Measurements from ENCODE around the gene IFITM10.

IFITM10 gene
- total RNA-seq = 0.14 to 11.1 (median 3.1) reads per million in 17 experiments

DNA sequence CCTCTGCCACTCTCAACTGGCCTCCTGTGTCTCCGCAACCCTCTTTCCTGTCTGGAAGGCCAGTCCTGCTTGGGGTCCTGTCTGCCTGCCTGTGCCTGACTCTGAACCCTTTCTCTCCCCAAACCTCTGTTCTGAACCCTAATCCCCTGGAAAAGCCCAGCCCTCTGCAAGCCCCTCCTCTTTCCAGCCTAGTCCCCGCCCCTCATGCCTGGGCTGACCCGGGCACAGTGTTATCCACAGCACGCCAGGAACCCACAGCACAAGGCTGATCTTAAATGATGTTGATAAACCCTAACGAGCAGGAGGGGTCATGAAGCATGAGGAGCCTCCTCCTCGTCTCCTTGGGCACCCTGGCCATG lies at the start of gene IFITM10:
Gene IFITM10, minus strand, starts transcription at position 115 of the 359 bp plus-strand sequence. CDS start 153 bp downstream, outside the sequence.
- DNase-seq = peak; percentile 54 to 74 (median 62)

- no peak for DNase-seq
These were observed 47.2 kb upstream of the IFITM10 start for GRCh38 chr11:1797391-1798125.

DNA sequence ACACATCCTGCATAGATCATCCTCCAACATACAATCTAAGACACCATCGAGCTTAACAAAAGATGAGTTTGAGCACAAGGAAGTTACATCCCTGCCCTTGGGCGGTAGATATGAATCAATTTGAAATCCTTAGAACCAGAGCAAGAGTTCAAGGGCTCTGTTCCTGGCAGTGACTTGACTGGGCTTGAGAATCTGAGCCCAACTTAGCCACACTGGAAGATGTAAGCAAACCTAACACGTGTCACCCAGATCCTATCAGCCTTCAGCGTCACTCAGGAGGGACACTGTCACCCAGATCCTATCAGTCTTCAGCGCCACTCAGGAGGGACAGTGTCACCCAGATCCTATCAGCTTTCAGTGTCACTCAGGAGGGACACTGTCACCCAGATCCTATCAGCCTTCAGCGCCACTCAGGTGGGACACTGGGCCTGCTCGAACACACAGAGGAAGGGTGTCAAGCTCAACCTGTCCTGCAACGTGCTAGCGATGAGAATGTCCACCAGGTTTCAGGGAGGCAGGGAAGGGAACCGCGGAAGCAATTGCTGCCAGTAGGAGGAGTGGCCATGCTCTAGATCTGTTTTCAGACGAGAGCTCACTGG lies 46.1 kb upstream of the IFITM10 start:
- no peak for DNase-seq

- no peak for DNase-seq
These were observed 42.7 kb upstream of the IFITM10 start for GRCh38 chr11:1793081-1793480.

- DNase-seq = peak in 3 of 4 experiments; percentile 29 to 43 (median 42)
These were observed 42.1 kb upstream of the IFITM10 start for GRCh38 chr11:1792461-1792860.

GRCh38 chr11:1791912-1792311 lies 41.5 kb upstream of the IFITM10 start:
- DNase-seq = no peak

DNA sequence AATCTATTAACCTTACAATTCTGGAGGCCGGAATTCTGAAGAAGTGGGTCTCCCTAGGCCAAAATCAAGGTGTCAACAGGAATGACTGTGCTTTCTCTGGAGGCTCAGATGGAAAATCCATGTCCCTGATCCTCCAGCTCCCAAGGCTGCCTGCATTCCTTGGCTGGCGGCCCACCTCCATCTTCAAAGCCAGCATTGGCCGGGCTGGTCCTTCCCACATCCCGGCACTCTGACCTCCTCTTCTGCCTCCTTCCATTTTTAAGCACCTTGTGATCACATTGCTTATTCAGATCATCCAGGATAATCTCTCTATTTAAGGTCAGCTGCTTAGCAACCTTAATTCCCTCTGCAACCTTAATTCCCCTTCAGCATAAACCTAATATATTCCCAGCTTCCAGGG lies 36.1 kb upstream of the IFITM10 start:
- DNase-seq = no peak

DNA sequence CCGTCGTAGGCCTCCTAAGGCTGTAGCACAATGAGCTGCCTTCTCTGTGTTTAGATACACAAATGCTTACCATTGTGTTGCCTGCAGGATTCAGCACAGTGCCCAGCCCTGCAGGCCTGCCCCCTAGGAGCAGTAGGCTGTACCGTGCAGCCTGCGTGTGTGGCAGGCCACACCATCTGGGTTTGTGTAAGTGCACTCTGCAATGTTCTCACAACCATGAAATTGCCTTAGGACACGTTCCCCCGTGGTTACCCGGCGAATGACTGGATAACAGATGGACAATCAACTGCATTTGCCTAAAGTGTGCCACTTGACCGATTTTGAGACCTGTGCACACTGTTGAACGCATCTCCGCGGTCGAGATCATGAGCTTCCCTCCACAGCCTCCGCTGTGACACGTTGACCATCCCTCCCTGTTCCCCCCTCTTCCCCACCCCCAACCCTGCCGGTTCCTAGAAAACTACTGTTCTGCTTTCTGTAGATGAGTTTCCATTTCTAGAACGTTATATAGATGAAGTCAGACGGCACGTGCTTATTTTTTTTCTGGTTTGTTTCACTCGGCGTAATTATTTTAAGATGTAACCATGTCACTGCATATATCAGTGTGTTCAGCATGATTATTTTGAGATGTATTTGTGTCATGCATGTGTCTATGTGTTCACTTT lies 35.5 kb upstream of the IFITM10 start:
- peak; percentile 86 to 91 (median 88) for DNase-seq

GRCh38 chr11:1784761-1785650 lies 34.6 kb upstream of the IFITM10 start:
- no peak for DNase-seq

GRCh38 chr11:1783725-1784529 lies 33.5 kb upstream of the IFITM10 start:
- DNase-seq = peak; percentile 23 to 62 (median 46)

- DNase-seq = peak; percentile 86 to 94 (median 89)
These were observed 32.7 kb upstream of the IFITM10 start for GRCh38 chr11:1782831-1783724.

GRCh38 chr11:1782031-1782590 lies 31.7 kb upstream of the IFITM10 start:
- peak; percentile 77 to 92 (median 86) for DNase-seq

GRCh38 chr11:1781593-1781975 lies 31.2 kb upstream of the IFITM10 start:
- DNase-seq = no peak

DNA sequence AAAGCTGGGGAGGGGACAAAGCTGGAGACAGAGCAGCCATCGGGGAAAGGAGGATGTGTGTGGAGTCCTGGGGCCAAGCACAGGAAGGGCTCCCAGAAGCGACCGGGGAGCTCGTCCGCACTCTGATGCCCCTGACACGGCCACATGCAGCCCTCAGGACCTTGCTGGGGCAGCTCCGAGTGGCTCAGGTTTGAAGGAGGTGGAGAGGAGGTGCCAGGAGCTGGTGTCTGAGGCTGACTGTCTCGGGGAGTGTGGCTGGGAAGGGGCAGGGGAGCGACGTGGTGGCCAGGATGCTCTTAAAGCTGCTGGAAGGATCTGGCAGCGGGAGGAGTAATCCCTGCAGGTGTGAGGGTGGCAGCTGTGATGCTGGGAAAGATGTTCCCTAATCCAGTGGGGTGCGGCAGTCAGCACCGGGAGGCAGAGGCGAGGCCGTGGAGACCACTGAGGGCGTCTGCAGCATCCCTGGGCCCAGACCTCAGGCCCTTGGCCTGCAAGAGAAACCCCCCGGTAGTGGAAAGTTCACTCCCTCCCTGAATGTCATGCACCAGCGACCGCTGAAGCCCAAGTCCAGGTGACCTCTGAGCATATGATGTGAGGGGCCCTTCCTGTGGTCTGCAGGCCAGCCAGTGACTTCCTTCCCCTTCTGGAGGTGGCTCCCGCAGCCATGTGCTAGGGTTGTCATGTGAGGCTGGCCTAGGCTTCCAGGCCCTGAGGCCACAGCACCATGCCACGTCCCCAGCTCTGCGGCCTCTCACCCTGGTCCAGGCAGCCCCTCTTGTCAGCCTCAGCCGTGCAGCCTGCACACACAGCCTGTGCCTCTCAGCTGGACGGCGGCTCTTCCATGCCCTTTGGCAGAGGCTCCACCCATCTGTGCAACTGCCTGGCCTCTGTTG lies 30.6 kb upstream of the IFITM10 start:
- peak; percentile 79 to 93 (median 92) for DNase-seq

- no peak for DNase-seq
These were observed 29.7 kb upstream of the IFITM10 start for GRCh38 chr11:1779806-1780699.

- DNase-seq = no peak
These were observed 28.8 kb upstream of the IFITM10 start for GRCh38 chr11:1779034-1779805.
